Activated CD4-positive, alpha-beta memory T cell treated with anti-CD3 and anti-CD28 coated beads for 36 hours (primary cell): ENCODE results near the gene MRPS27. TPM values are rescaled to one million over a fixed set of nuclear protein-coding genes. Genes with fewer than 3 reads are reported as not detected.

Experiments used
- microRNA-seq: library from miRNA; unstranded; fragments of <30 nt; microRNA quantifications from one replicate; pipeline ENCODE4 v1.2.0, GENCODE V29; 2022; ENCODE audit warnings: borderline number of aligned reads, borderline microRNAs expressed, borderline replicate concordance
- total RNA-seq, 2 experiments: library from RNA; stranded (reverse); gene quantifications; one replicate each; pipeline ENCODE4 v1.2.3, GENCODE V29; 2021

MRPS27 gene
- total RNA-seq, 2 experiments from 2014 or later, result 85.9 to 91.4 TPM

Small RNA genes lying within 50 kb of the gene (microRNA-seq; reads per million reads assigned to microRNA genes)
- gene MIR4803, result not detected

Other genes starting within 250 kb of the MRPS27 start
- under 1 TPM; 0.51 to 0.78 TPM for gene MAP1B, start 212.8 kb downstream of the MRPS27 start, total RNA-seq
- gene PTCD2, start 133 bp upstream of the MRPS27 start, total RNA-seq, result 10 to 100 TPM; 10.8 to 12.1 TPM
- gene ZNF366, start 187.2 kb upstream of the MRPS27 start, total RNA-seq, result not detected